HepG2 (cell line): ENCODE measurements around the gene JAGN1. TPM values are rescaled to one million over a fixed set of nuclear protein-coding genes. Genes with fewer than 3 reads are reported as not detected.

ENCODE experiments used
- ATF1 ChIP-seq: IDR thresholded peaks from 2 replicates; pipeline ENCODE4 v1.6.1; 2016; ENCODE audit warnings: mild to moderate bottlenecking, control low read depth
- CEBPB ChIP-seq: IDR thresholded peaks from 2 replicates; pipeline ENCODE4 v1.6.1; 2011; ENCODE audit warnings: low read depth, low read length, improper control_type of control experiment, borderline replicate concordance
- ISL2 ChIP-seq: sonication (generic); formaldehyde crosslinking; IDR thresholded peaks from 2 replicates; pipeline ENCODE4 v1.5.0; 2020; ENCODE audit warnings: missing genetic modification reagents
- JUND ChIP-seq: sonication (generic); formaldehyde crosslinking; IDR thresholded peaks from 2 replicates; pipeline ENCODE4 v1.8.0; 2022; ENCODE audit warnings: mild to moderate bottlenecking, missing genetic modification reagents
- KMT2B ChIP-seq: IDR thresholded peaks from 2 replicates; pipeline ENCODE4 v1.6.1; 2016; ENCODE audit warnings: missing genetic modification reagents, missing compliant biosample characterization
- MAFF ChIP-seq: IDR thresholded peaks from 2 replicates; pipeline ENCODE4 v1.6.1; 2011; ENCODE audit warnings: low read depth, low read length, improper control_type of control experiment
- MYC ChIP-seq: sonication (generic); formaldehyde crosslinking; IDR thresholded peaks from 2 replicates; pipeline ENCODE4 v1.9.0; 2021; ENCODE audit warnings: missing genetic modification reagents, borderline replicate concordance
- SIN3B ChIP-seq: fragments of 150-350 bp; IDR thresholded peaks from 2 replicates; pipeline ENCODE4 v1.6.1; 2014; ENCODE audit warnings: low read length
- ZBTB33 ChIP-seq: sonication (generic); formaldehyde crosslinking; IDR thresholded peaks from 2 replicates; pipeline ENCODE4 v1.4.0; 2020; ENCODE audit warnings: missing genetic modification reagents
- ZMYM4 ChIP-seq: sonication (generic); formaldehyde crosslinking; IDR thresholded peaks from 2 replicates; pipeline ENCODE4 v1.8.1; 2023; ENCODE audit warnings: mild to moderate bottlenecking, missing genetic modification reagents
- ZNF121 ChIP-seq: sonication (generic); formaldehyde crosslinking; IDR thresholded peaks from 2 replicates; pipeline ENCODE4 v1.5.0; 2020; ENCODE audit warnings: mild to moderate bottlenecking, missing genetic modification reagents
- ZNF570 ChIP-seq: sonication (generic); formaldehyde crosslinking; IDR thresholded peaks from 2 replicates; pipeline ENCODE4 v1.4.0; 2020; ENCODE audit warnings: mild to moderate bottlenecking, missing genetic modification reagents, borderline replicate concordance
- ZNF574 ChIP-seq: sonication (generic); formaldehyde crosslinking; IDR thresholded peaks from 2 replicates; pipeline ENCODE4 v1.4.0; 2020; ENCODE audit warnings: missing genetic modification reagents
- ZNF589 ChIP-seq: sonication (generic); formaldehyde crosslinking; conservative IDR thresholded peaks from 2 replicates; pipeline ENCODE4 v1.8.0; 2022; ENCODE audit warnings: mild to moderate bottlenecking, moderate library complexity, missing genetic modification reagents
- ZNF772 ChIP-seq: sonication (generic); formaldehyde crosslinking; IDR thresholded peaks from 2 replicates; pipeline ENCODE4 v1.5.0; 2020; ENCODE audit warnings: mild to moderate bottlenecking, missing genetic modification reagents
- ZNF790 ChIP-seq: sonication (generic); formaldehyde crosslinking; IDR thresholded peaks from 2 replicates; pipeline ENCODE4 v1.8.0; 2022; ENCODE audit warnings: missing genetic modification reagents, mild to moderate bottlenecking, borderline replicate concordance
- polyA plus RNA-seq, 8 experiments: library from polyadenylated mRNA; depleted of rRNA in 3 of 8; stranded (reverse) in 7 of 8; unstranded in 1 of 8; fragments of >200 nt; fragmentation: Illumina TruSeq in 4 of 8; extraction: Trizol in 4 of 8; gene quantifications; 2 replicates each; pipeline versions ENCODE4 v1.2.1 to v1.2.3, GENCODE V29; 2011 to 2016; ENCODE audit warnings: low read depth in 4 of 8, missing spikeins in 1 of 8, mixed read lengths in 1 of 8; ENCODE audit not compliant: insufficient read depth in 1 of 8
- total RNA-seq, 5 experiments: library from RNA; depleted of rRNA; stranded (reverse); fragments of >200 nt; fragmentation: Illumina TruSeq; extraction: Trizol; gene quantifications; 2 replicates each; pipeline ENCODE4 v1.2.3, GENCODE V29; 2016; ENCODE audit warnings: low read depth in 1 of 5
- TF ChIP-seq, protein P1 (sequence below): IDR thresholded peaks from 2 replicates; pipeline ENCODE4 v1.6.1; 2016; ENCODE audit warnings: low read depth, missing genetic modification reagents, missing compliant biosample characterization
- TF ChIP-seq, protein P2 (sequence below): sonication (generic); formaldehyde crosslinking; IDR thresholded peaks from 2 replicates; pipeline ENCODE4 v1.4.0; 2020; ENCODE audit warnings: mild to moderate bottlenecking, missing genetic modification reagents

Gene JAGN1
- total and polyA plus RNA-seq, 2 of the 13 experiments (the other 11 are each of a cell fraction or from before 2014, with no cell fraction given), result 49.9 to 50.9 TPM

- TF ChIP-seq ZNF772 (CRISPR knock-in tag), result 0 out of 2 replicates have a peak, but pooled peaks have one; percentile 26
- peak; percentile 56; the same call in 1 of the 2 replicates for TF ChIP-seq ZNF790 (CRISPR knock-in tag)
- TF ChIP-seq ZNF121 (CRISPR knock-in tag), result peak; percentile 69; the same call in 1 of the 2 replicates
- TF ChIP-seq KMT2B (CRISPR knock-in tag), result peak; percentile 80; the same call in 1 of the 2 replicates
- no peak for TF ChIP-seq JUND (CRISPR knock-in tag)
- TF ChIP-seq SIN3B, result no peak
- no peak for TF ChIP-seq ISL2 (CRISPR knock-in tag)
- TF ChIP-seq ZNF589, result peak; percentile 49
- TF ChIP-seq ZBTB33 (CRISPR knock-in tag), result no peak
- peak; percentile 78 for TF ChIP-seq ZNF574
- TF ChIP-seq, protein P1, sequence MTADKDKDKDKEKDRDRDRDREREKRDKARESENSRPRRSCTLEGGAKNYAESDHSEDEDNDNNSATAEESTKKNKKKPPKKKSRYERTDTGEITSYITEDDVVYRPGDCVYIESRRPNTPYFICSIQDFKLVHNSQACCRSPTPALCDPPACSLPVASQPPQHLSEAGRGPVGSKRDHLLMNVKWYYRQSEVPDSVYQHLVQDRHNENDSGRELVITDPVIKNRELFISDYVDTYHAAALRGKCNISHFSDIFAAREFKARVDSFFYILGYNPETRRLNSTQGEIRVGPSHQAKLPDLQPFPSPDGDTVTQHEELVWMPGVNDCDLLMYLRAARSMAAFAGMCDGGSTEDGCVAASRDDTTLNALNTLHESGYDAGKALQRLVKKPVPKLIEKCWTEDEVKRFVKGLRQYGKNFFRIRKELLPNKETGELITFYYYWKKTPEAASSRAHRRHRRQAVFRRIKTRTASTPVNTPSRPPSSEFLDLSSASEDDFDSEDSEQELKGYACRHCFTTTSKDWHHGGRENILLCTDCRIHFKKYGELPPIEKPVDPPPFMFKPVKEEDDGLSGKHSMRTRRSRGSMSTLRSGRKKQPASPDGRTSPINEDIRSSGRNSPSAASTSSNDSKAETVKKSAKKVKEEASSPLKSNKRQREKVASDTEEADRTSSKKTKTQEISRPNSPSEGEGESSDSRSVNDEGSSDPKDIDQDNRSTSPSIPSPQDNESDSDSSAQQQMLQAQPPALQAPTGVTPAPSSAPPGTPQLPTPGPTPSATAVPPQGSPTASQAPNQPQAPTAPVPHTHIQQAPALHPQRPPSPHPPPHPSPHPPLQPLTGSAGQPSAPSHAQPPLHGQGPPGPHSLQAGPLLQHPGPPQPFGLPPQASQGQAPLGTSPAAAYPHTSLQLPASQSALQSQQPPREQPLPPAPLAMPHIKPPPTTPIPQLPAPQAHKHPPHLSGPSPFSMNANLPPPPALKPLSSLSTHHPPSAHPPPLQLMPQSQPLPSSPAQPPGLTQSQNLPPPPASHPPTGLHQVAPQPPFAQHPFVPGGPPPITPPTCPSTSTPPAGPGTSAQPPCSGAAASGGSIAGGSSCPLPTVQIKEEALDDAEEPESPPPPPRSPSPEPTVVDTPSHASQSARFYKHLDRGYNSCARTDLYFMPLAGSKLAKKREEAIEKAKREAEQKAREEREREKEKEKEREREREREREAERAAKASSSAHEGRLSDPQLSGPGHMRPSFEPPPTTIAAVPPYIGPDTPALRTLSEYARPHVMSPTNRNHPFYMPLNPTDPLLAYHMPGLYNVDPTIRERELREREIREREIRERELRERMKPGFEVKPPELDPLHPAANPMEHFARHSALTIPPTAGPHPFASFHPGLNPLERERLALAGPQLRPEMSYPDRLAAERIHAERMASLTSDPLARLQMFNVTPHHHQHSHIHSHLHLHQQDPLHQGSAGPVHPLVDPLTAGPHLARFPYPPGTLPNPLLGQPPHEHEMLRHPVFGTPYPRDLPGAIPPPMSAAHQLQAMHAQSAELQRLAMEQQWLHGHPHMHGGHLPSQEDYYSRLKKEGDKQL (CRISPR knock-in tag), result no peak; the same call in 1 of the 2 replicates
- TF ChIP-seq MAFF, result no peak
- TF ChIP-seq, protein P2, sequence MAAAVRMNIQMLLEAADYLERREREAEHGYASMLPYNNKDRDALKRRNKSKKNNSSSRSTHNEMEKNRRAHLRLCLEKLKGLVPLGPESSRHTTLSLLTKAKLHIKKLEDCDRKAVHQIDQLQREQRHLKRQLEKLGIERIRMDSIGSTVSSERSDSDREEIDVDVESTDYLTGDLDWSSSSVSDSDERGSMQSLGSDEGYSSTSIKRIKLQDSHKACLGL (CRISPR knock-in tag), result peak; percentile 63; the same call in 1 of the 2 replicates
- no peak for TF ChIP-seq CEBPB
- TF ChIP-seq MYC (CRISPR knock-in tag), result peak; percentile 78
- TF ChIP-seq ATF1 (CRISPR knock-in tag), result no peak
- no peak; the same call in 1 of the 2 replicates for TF ChIP-seq ZMYM4
- no peak for TF ChIP-seq ZNF570 (CRISPR knock-in tag)
Observed at GRCh38 chr3:9915254-9916141, 25.1 kb downstream of the JAGN1 start (continued).
